Keratinocyte (primary cell): Measurements from ENCODE around the gene P3H1.

ENCODE experiments used
- EZH2 ChIP-seq: IDR thresholded peaks from one replicate; pipeline ENCODE4 v1.6.1; 2012; ENCODE audit warnings: inconsistent platforms, mild to moderate bottlenecking, low read length, moderate library complexity
- TF ChIP-seq, protein P1 (sequence below), 3 experiments: IDR thresholded peaks in 1 of 3; conservative IDR thresholded peaks in 1 of 3; optimal IDR thresholded peaks in 1 of 3; 2 replicates in 2 of 3; 3 replicates in 1 of 3; pipeline versions ENCODE3 to v1.5.1; 2011; ENCODE audit warnings: low read length in 3 of 3, mild to moderate bottlenecking in 3 of 3, moderate library complexity in 2 of 3, control low read depth in 1 of 3, inconsistent platforms in 1 of 3; ENCODE audit not compliant: insufficient read depth in 2 of 3; ENCODE audit errors: extremely low read depth in 1 of 3

GRCh38 chr1:42730002-42730401 lies 36.8 kb downstream of the P3H1 start:
- TF ChIP-seq, protein P1, sequence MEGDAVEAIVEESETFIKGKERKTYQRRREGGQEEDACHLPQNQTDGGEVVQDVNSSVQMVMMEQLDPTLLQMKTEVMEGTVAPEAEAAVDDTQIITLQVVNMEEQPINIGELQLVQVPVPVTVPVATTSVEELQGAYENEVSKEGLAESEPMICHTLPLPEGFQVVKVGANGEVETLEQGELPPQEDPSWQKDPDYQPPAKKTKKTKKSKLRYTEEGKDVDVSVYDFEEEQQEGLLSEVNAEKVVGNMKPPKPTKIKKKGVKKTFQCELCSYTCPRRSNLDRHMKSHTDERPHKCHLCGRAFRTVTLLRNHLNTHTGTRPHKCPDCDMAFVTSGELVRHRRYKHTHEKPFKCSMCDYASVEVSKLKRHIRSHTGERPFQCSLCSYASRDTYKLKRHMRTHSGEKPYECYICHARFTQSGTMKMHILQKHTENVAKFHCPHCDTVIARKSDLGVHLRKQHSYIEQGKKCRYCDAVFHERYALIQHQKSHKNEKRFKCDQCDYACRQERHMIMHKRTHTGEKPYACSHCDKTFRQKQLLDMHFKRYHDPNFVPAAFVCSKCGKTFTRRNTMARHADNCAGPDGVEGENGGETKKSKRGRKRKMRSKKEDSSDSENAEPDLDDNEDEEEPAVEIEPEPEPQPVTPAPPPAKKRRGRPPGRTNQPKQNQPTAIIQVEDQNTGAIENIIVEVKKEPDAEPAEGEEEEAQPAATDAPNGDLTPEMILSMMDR (optimal IDR thresholded peaks at IDR 0.05 in 1 of 3, IDR thresholded peaks at IDR 0.05 in 1 of 3, conservative IDR thresholded peaks at IDR 0.05 in 1 of 3; ENCODE audit: extremely low read depth in 1 of 3, insufficient read depth in 2 of 3, low read length in 3 of 3): no peak
- TF ChIP-seq EZH2: no peak
